GM18873 (cell line): ENCODE data around the gene RAB37.

Experiments used
- ATAC-seq: cut with Tn5 transposase; IDR thresholded peaks from one replicate; pipeline ENCODE4 v1.9.1; 2021; ENCODE audit warnings: mild to moderate bottlenecking, moderate library complexity, moderate number of reproducible peaks; ENCODE audit not compliant: unreplicated experiment, low FRiP score

The RAB37 gene

GRCh38 chr17:74776044-74776962, 39.2 kb downstream of the RAB37 start, which contains the start of gene NAT9:
NAT9 (minus strand) TSS chr17:74776345; CDS start chr17:74775698, 647 bp downstream.
- peak; percentile 47 for ATAC-seq

- no peak for ATAC-seq
Measured at GRCh38 chr17:74776990-74777389, 39.9 kb downstream of the RAB37 start.

- ATAC-seq, result no peak
Measured at GRCh38 chr17:74777901-74778515, 41.0 kb downstream of the RAB37 start.

- ATAC-seq, result no peak
Measured at GRCh38 chr17:74778960-74779359, 41.9 kb downstream of the RAB37 start.

- no peak for ATAC-seq
Measured at GRCh38 chr17:74779501-74779900, 42.4 kb downstream of the RAB37 start.

- no peak for ATAC-seq
Measured at GRCh38 chr17:74779948-74780400, 42.9 kb downstream of the RAB37 start.

GRCh38 chr17:74780443-74781238, 43.6 kb downstream of the RAB37 start:
- ATAC-seq, result no peak

GRCh38 chr17:74782571-74782970, 45.5 kb downstream of the RAB37 start:
- no peak for ATAC-seq

- ATAC-seq, result no peak
Measured at GRCh38 chr17:74784125-74784810, 47.2 kb downstream of the RAB37 start.

- no peak for ATAC-seq
Measured at GRCh38 chr17:74785096-74785980, 48.3 kb downstream of the RAB37 start.

GRCh38 chr17:74785981-74786360, 48.9 kb downstream of the RAB37 start:
- ATAC-seq, result no peak

- no peak for ATAC-seq
Measured at GRCh38 chr17:74786431-74787055, 49.5 kb downstream of the RAB37 start.

- ATAC-seq, result no peak
Measured at GRCh38 chr17:74790161-74791058, 53.4 kb downstream of the RAB37 start.

- no peak for ATAC-seq
Measured at GRCh38 chr17:74792586-74793105, 55.6 kb downstream of the RAB37 start.

- ATAC-seq, result no peak
Measured at GRCh38 chr17:74795327-74796020, 58.4 kb downstream of the RAB37 start.

- ATAC-seq, result no peak
Measured at GRCh38 chr17:74796211-74796610, 59.2 kb downstream of the RAB37 start.

- no peak for ATAC-seq
Measured at GRCh38 chr17:74796866-74797265, 59.8 kb downstream of the RAB37 start.
